ENCODE measurements around the gene OTOP2. TPM values are rescaled to one million over a fixed set of nuclear protein-coding genes. Genes with fewer than 3 reads are reported as not detected.
A peak's percentile ranks its signal among the peaks of the same experiment; 100 is the strongest.

The OTOP2 gene
- total and polyA plus RNA-seq, 10 of the 15 experiments (the other 5 are each of a cell fraction or from before 2014, with no cell fraction given): not detected

GRCh38 chr17:74945543-74945942 lies 21.5 kb downstream of the OTOP2 start:
- Histone ChIP-seq H3K9me3 (replicated peaks; ENCODE audit: control insufficient read depth, insufficient read depth, low read length) (no peaks in the 10 kb centered on the region), H3K36me3 (ENCODE audit: control insufficient read depth in 2 of 2, insufficient read depth in 2 of 2, low read length in 1 of 2) (no peaks in the 10 kb centered on the region), H2AFZ (ENCODE audit: control insufficient read depth, low read depth, low read length) (peak overlapping the region; percentile 57), H3K27me3 (replicated peaks in 1 of 2; ENCODE audit: control insufficient read depth in 2 of 2, insufficient read depth in 2 of 2, low read length in 1 of 2) (no peaks in the 10 kb centered on the region; a peak in 1 of 4 replicates), H3K27ac (ENCODE audit: control insufficient read depth, insufficient read depth) (no peak overlapping the region), H3K9ac (ENCODE audit: control insufficient read depth, insufficient read depth, low read length) (peak overlapping the region; percentile 10; the same call in 1 of the 2 replicates), H3K4me2 (ENCODE audit: control insufficient read depth, insufficient read depth) (peak overlapping the region; percentile 36), H4K20me1 (ENCODE audit: control insufficient read depth, insufficient read depth) (no peaks in the 10 kb centered on the region), H3K4me1 (ENCODE audit: control insufficient read depth, insufficient read depth, low read length) (peaks cover 6% of the 10 kb centered on the region; the same call in 1 of the 2 replicates), H3K4me3 (peak overlapping the region; percentile 12; the same call in 1 of the 2 replicates), H3K79me2 (ENCODE audit: control insufficient read depth, insufficient read depth, low read length) (no peaks in the 10 kb centered on the region)
- intact Hi-C loops (cut with micrococcal nuclease; ENCODE audit: unreplicated experiment) (no loop called here), in situ Hi-C loops (cut with MboI) (no loop called here)
- DNase-seq (ENCODE audit: low read depth, low spot score) (peak; percentile 48), FAIRE-seq (peak; percentile 93), ATAC-seq (peak; percentile 97)
- RAD21 ChIA-PET (ENCODE audit: unreplicated experiment): interaction anchor here (1.0 to 1.4 kb wide), 6 partner anchors 11 to 325 kb away, joined by 3 to 10 read pairs (median 4); partner anchors contain the start of gene MIF4GD
- WGBS (ENCODE audit: insufficient coverage, insufficient replicate concordance, low lambda C conversion rate, missing lambda C conversion rate): 1% methylated on average over 6 of the region's 6 CpGs
- BruUV-seq (replicated peaks): no TSS peak
- CTCF ChIA-PET: interaction anchor here (0.8 to 2.9 kb wide), 7 partner anchors 12 to 83 kb away, joined by 3 to 15 read pairs (median 4); partner anchors contain the start of gene OTOP2
- SMC1A ChIA-PET (ENCODE audit: uncharacterized antibody, unreplicated experiment): interaction anchor here (1.0 to 2.7 kb wide), 4 partner anchors 10 to 22 kb away, joined by 4 to 13 read pairs (median 5); partner anchors contain the start of genes OTOP2 and USH1G
- POLR2A ChIA-PET: no interaction called here
- TF ChIP-seq RELA (IDR thresholded peaks at IDR 0.05; ENCODE audit: borderline replicate concordance, partially characterized antibody): peak; percentile 43
- peak; percentile 98 for TF ChIP-seq NR2F1 (conservative IDR thresholded peaks at IDR 0.05)
- peak; percentile 45; the same call in 1 of the 2 replicates for TF ChIP-seq CREB1 (IDR thresholded peaks at IDR 0.05; ENCODE audit: low read depth)
- 0 out of 2 replicates have a peak, but pooled peaks have one; percentile 43 for TF ChIP-seq IRF4 (IDR thresholded peaks at IDR 0.05; ENCODE audit: low read depth, low read length)
- TF ChIP-seq SPI1 (IDR thresholded peaks at IDR 0.05; ENCODE audit: borderline replicate concordance, insufficient read depth, low read depth, low read length): 0 out of 2 replicates have a peak, but pooled peaks have one; percentile 11
- peak; percentile 86 for TF ChIP-seq RUNX3 (IDR thresholded peaks at IDR 0.05; ENCODE audit: low read length)
- TF ChIP-seq IKZF2 (IDR thresholded peaks at IDR 0.05): peak; percentile 63 to 66; a peak in 3 of 4 replicates
- no peak for TF ChIP-seq FOS (IDR thresholded peaks at IDR 0.05; ENCODE audit: borderline replicate concordance, extremely low read depth, insufficient read length)
- TF ChIP-seq PAX8 (IDR thresholded peaks at IDR 0.05): no peak
- TF ChIP-seq EED (IDR thresholded peaks at IDR 0.05; ENCODE audit: low read depth): peak; percentile 44; the same call in 1 of the 2 replicates
- TF ChIP-seq USF1 (IDR thresholded peaks at IDR 0.05; ENCODE audit: borderline replicate concordance, extremely low read length, insufficient read depth, low read depth, low read length): peak; percentile 44
- TF ChIP-seq IKZF1 (conservative IDR thresholded peaks at IDR 0.05): peak; percentile 61
- peak; percentile 59; the same call in 1 of the 2 replicates for TF ChIP-seq PAX5 (IDR thresholded peaks at IDR 0.05; ENCODE audit: borderline replicate concordance, low read depth, low read length)
- no peak for TF ChIP-seq FOXM1 (IDR thresholded peaks at IDR 0.05; ENCODE audit: low read depth, low read length)
- peak; percentile 88 for TF ChIP-seq NR2C1 (IDR thresholded peaks at IDR 0.05)
- TF ChIP-seq RELB (IDR thresholded peaks at IDR 0.05; ENCODE audit: low read depth): peak; percentile 62
- TF ChIP-seq PML (IDR thresholded peaks at IDR 0.05; ENCODE audit: low read length): 0 out of 2 replicates have a peak, but pooled peaks have one; percentile 27
- no peak for TF ChIP-seq IRF3 (IDR thresholded peaks at IDR 0.05)
- no peak for TF ChIP-seq MYC (IDR thresholded peaks at IDR 0.05; ENCODE audit: insufficient read depth, insufficient read length, insufficient replicate concordance, low read length, severe bottlenecking)
- peak; percentile 46 to 57; a peak in 2 of 4 replicates for TF ChIP-seq BHLHE40 (IDR thresholded peaks at IDR 0.05; ENCODE audit: borderline replicate concordance in 1 of 2, low read depth in 2 of 2, low read length in 1 of 2)

Measured in GM12878 (cell line).